ENCODE measurements around the gene PRKAB2.
"Not testable (repeated sequence)": the region's sequence is repeated elsewhere in the genome, so short reads cannot be mapped to it uniquely, and the experiment has no call there.

The PRKAB2 gene

GRCh38 chr1:147172168-147173016 lies at the start of gene PRKAB2:
PRKAB2 (minus strand) TSS chr1:147172470; CDS start chr1:147172144, 326 bp downstream.
- DNase-seq, result peak; percentile 94

- no peak for DNase-seq
Measured at GRCh38 chr1:147218606-147219005, 46.3 kb upstream of the PRKAB2 start.

DNA sequence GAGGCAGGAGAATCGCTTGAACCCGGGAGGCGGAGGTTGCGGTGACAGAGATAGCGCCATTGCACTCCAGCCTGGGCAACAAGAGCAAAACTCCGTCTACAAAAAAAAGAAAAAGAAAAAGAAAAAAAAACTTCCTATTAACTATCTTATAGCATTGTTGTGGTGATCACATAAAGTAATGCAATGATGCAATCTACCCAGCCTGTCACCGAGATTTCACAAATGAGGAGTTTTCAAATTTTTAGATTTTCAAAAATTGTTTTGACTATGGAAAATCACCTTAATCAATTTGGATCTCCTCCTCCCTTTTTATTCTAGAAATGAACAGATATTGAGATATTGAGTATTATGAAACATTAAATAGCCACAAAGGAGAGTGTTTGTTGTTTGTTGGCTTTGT lies 44.9 kb upstream of the PRKAB2 start:
- no peak for DNase-seq

DNA sequence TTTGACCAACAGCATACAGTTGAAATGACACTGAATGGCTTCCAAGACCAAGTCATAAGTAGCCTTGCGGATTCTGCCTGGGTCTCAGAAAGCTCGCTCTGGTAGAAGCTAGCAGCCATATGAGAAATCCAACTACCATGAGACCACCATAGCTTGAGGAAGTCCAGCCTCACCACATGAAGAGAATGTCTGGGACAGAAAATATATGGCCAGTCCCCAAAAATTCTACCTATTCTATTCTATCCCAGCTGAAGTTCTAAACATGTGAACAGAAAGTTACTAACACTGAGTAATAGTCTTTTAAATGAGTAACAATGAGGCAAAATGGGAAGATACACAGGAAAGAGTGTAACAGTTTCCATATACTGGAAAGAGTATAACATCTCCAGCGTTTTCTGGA lies 43.9 kb upstream of the PRKAB2 start:
- no peak for DNase-seq

- DNase-seq, result no peak
Measured at GRCh38 chr1:147215540-147215916, 43.3 kb upstream of the PRKAB2 start.

DNA sequence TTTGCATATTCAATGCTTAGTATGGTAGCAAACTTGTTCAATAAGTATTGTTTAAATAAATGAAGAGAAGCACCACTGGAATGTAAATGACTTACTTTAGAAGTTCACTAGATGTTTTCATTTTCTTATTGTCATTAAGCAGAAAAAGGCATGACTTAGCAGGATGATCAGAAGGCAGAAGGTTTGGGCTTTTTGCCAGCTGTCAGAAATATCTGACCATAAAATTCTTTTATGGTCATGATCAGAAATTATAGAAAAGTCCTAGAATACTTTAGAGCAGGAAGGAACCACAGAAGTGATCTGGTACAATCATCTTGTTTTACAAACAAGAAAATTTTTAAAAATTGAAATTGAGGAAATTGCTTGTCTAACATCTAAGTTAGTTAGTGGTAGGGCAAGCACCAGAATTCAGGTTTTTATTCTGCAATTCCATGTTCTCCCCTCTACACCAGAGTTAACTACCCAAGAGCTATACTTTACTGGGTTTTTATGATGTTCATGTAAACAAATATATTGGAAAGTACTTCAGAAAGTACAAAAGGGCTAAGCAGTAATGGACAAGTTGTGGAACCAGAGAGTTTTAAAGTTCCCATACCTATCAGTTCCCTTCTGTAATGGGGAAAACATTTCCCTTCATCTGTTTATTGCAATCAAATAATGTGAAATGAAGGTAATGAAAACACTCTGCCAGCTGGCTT lies 42.7 kb upstream of the PRKAB2 start:
- DNase-seq, result no peak

DNA sequence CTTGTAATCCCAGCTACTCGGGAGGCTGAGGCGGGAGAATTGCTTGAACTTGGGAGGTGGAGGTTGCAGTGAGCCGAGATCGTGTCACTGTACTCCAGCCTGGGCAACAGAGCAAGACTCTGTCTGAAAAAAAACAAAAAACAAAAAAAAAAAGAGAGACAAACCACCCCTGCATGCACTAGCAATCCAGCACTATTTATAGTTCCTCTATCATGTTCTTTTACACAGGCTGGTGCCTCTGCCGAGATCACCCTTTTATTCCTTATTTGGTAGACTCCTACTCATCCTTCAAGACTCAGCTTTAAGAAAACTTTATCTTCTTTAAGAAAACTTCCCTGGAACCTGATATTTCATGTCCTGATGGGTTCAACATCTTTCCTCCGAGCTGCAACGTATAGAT lies 42.1 kb upstream of the PRKAB2 start:
- no peak for DNase-seq

DNA sequence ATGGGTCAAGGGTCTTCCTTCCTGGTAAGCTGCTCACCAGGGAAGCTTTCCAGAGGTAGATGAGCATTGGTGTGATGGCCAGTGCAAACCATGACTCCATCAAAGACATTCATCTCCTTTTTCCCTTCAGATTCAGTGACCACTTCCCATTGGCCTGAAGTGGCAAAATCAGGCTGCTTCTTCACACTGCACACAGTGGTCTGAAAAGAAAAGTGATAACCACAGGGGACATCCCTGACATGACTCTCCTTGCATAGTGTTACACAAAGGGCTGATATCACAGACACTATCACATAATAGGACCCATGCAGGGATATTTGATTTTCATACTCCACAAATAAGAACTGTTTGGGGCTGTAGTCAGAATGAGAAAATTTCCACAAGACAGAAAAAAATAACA lies 41.0 kb upstream of the PRKAB2 start:
- no peak for DNase-seq

GRCh38 chr1:147211577-147211976 lies 39.3 kb upstream of the PRKAB2 start:
- DNase-seq, result no peak

- no peak for DNase-seq
Measured at GRCh38 chr1:147210987-147211386, 38.7 kb upstream of the PRKAB2 start.

DNA sequence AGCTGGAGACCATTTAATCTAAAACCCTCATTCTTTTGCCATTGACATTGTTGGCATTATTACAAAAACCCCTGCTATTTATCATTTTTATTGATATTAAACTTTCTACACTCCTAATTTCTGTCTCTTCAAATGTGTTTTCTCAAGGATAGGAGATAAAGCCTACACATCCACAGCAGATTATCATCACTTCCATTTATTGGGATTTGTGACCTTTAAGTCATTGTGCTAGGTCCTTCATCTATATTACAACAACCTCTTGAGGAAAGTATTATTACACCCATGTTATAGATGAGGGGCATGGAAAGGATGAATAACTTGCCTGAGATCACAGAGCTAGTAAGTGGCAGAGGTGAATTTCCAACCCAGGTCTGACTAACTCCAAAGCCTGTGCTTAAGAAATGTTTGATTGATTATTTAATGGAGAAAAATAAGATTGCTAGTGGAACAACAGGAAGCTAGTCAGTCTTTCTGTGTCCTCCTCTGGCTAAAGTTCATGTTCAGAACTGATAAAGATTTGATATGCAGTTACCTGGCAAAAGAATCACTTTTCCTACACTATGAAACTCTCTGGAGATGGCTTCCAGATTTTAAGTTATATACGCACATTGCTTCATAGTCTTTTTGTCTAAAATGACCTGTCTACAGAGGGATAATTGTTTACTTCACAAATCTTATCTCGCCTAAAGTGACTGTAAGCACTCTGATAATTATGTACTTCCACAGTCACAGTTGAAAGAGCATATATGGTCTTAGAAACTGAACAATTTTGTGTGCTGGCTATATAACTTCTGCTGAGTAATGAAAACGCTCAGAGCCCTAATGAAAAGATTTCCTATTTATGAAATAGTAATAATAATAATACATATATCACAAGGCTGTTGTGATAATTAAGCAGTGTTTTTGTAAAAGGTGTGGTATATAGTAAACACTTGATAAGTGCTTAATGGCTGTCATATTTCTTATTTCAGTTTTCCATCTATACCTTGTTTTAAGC lies 37.9 kb upstream of the PRKAB2 start:
- DNase-seq, result no peak

GRCh38 chr1:147208619-147209018 lies 36.3 kb upstream of the PRKAB2 start:
- DNase-seq, result no peak

DNA sequence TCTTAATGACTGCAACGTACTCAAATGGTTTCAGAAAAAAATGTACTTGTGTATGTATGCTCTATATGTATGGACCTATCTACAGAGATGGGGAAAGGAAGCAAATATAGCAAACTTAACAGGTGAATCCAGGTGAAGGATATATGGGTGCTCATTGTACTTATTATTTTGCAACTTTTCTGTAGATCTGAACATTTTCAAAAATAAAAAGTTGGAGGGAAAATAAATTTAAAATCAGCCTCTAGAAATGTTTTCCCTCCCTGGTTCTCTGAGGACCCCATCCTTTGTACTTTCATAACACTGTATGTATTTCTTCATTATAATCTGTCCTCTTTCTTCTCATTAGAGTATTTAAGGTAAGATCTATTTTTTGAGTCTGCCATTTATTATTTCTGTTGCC lies 34.9 kb upstream of the PRKAB2 start:
- no peak for DNase-seq

- no peak for DNase-seq
Measured at GRCh38 chr1:147204080-147204479, 31.8 kb upstream of the PRKAB2 start.

DNA sequence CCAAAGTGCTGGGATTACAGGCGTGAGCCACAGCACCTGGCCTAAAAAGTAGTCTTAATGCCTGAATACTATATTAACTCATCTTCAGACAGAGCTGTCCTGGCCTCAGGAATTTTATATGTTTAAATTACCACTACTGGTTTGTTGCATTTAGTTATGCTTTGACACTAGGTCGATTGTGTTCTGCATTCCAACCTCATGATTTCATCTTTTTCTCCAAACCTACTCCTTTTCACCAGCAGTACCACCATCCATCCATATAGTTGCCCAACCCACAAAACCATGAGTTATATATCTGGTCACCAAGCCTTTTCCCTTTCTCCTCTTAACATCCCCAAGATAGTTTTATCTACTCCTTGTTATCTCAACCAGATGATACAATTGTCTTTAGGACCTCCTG lies 30.3 kb upstream of the PRKAB2 start:
- DNase-seq, result no peak

- DNase-seq, result no peak
Measured at GRCh38 chr1:147201786-147202185, 29.5 kb upstream of the PRKAB2 start.

GRCh38 chr1:147201276-147201675 lies 29.0 kb upstream of the PRKAB2 start:
- no peak for DNase-seq

DNA sequence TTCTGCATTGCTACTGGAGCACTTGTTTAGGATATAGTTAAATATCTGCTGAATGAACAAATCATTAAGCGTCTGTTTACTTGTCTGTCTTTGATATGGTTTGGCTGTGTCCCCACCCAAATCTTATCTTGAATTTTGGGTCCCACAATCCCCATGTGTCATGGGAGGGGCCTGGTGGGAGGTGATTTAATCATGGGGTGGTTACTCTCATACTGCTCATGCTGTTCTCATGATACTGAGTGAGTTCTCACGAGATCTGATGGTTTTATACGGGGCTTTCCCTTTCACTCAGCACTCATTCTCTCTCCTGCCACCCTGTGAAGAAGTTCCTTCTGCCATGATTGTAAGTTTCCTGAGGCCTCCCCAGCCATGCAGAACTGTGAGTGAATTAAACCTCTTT lies 25.1 kb upstream of the PRKAB2 start:
- DNase-seq, result not testable (repeated sequence)

GRCh38 chr1:147189514-147189913 lies 17.2 kb upstream of the PRKAB2 start:
- no peak for DNase-seq

GRCh38 chr1:147185432-147185831 lies 13.2 kb upstream of the PRKAB2 start:
- no peak for DNase-seq

DNA sequence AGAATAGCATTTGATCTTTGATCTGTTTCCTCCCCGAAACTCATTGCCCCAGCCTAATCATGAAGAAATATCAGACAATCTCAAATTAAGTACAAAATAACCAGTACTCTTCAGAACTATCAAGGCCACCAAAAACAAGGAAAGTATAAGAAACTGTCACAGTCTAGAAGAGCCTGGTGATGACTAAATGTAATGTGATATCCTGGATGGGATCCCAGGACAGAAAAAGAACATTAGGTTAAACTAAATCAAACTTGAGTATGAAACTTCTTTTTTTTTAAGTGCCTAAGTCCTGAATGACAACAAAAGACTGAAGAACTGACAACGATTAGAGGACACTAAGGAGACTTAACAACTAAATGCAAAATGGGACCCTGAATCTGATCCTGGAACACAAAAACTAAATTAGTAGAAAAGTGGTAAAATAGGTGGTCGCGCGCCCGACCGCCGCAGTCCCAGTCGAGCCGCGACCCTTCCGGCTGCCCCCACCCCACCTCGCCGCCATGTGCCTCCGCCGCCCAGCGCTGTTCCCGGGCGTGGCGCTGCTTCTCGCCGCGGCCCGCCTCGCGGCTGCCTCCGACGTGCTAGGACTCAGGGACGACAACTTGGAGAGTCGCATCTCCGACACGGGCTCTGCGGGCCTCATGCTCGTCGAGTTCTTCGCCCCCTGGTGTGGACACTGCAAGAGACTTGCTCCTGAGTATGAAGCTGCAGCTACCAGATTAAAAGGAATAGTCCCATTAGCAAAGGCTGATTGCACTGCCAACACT lies 5.5 kb upstream of the PRKAB2 start:
- DNase-seq, result no peak

- DNase-seq, result no peak
Measured at GRCh38 chr1:147171399-147172167, 687 bp downstream of the PRKAB2 start.

All from activated CD4-positive, alpha-beta T cell treated with anti-CD3 and anti-CD28 coated beads, Interleukin-2, Interleukin-6, amounts not matched to agents 100 ng/mL and 50 ng/mL, durations not matched to agents 16 hours and 8 hours (primary cell).